Ishikawa (cell line): ENCODE measurements around the gene MYL6B.

Source experiments
- CEBPB ChIP-seq: IDR thresholded peaks from 2 replicates; pipeline ENCODE4 v1.6.1; 2012
- CREB1 ChIP-seq: IDR thresholded peaks from 2 replicates; pipeline ENCODE4 v1.6.1; 2012; ENCODE audit warnings: low read depth
- EGR1 ChIP-seq: IDR thresholded peaks from 2 replicates; pipeline ENCODE4 v1.6.1; 2012
- EP300 ChIP-seq: IDR thresholded peaks from 2 replicates; pipeline ENCODE4 v1.6.1; 2012; ENCODE audit warnings: borderline replicate concordance
- FOXM1 ChIP-seq: IDR thresholded peaks from 2 replicates; pipeline ENCODE4 v1.6.1; 2012; ENCODE audit warnings: low read depth, borderline replicate concordance
- MAX ChIP-seq: IDR thresholded peaks from 2 replicates; pipeline ENCODE4 v1.6.1; 2012
- NFIC ChIP-seq: IDR thresholded peaks from 2 replicates; pipeline ENCODE4 v1.6.1; 2012
- RAD21 ChIP-seq: IDR thresholded peaks from 2 replicates; pipeline ENCODE4 v1.6.1; 2012; ENCODE audit warnings: low read depth
- REST ChIP-seq: IDR thresholded peaks from 2 replicates; pipeline ENCODE4 v1.6.1; 2012; ENCODE audit warnings: low read depth, mild to moderate bottlenecking
- TAF1 ChIP-seq: IDR thresholded peaks from 2 replicates; pipeline ENCODE4 v1.6.1; 2012; ENCODE audit warnings: low read depth, mild to moderate bottlenecking
- TCF12 ChIP-seq: IDR thresholded peaks from 2 replicates; pipeline ENCODE4 v1.6.1; 2012; ENCODE audit warnings: low read depth
- TEAD4 ChIP-seq: IDR thresholded peaks from 2 replicates; pipeline ENCODE4 v1.6.1; 2012
- USF1 ChIP-seq: IDR thresholded peaks from 2 replicates; pipeline ENCODE4 v1.6.1; 2012
- YY1 ChIP-seq: IDR thresholded peaks from 2 replicates; pipeline ENCODE4 v1.6.1; 2012; ENCODE audit warnings: low read depth
- ZBTB7A ChIP-seq: IDR thresholded peaks from 2 replicates; pipeline ENCODE4 v1.6.1; 2012; ENCODE audit warnings: low read depth

The MYL6B gene

GRCh38 chr12:56110571-56110970 lies 41.8 kb upstream of the MYL6B start:
- TF ChIP-seq NFIC (no peak), CEBPB (no peak), TEAD4 (no peak), TCF12 (no peak), USF1 (no peak), FOXM1 (no peak), ZBTB7A (no peak), CREB1 (no peak), REST (no peak)

DNA sequence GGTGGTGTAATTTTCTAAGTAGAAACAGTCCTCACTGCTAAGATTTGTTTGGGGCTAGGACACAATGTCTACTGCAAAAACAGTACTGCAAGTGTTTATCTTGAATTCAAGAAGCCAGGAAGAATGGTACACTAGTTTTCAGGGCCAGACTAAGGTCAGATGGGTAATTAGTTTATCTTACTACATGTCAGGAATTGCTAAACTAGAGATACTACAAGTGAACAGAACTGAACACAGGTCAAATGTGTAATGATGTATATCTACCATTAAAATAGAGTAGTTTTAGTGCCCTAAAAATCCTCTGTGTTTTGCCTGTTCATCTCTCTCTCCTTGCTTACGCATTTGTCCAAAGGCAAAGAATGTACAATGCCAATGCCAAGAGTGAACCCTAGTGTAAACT lies 38.3 kb upstream of the MYL6B start:
- TF ChIP-seq EGR1 (no peak), TEAD4 (no peak), TCF12 (no peak), REST (no peak), MAX (no peak), NFIC (no peak), EP300 (no peak), CEBPB (no peak), TAF1 (no peak), ZBTB7A (no peak), RAD21 (no peak), CREB1 (no peak), FOXM1 (no peak), YY1 (no peak), USF1 (no peak)

GRCh38 chr12:56115329-56115728 lies 37.1 kb upstream of the MYL6B start:
- TF ChIP-seq ZBTB7A (no peak), CREB1 (0 out of 2 replicates have a peak, but pooled peaks have one; percentile 13)

DNA sequence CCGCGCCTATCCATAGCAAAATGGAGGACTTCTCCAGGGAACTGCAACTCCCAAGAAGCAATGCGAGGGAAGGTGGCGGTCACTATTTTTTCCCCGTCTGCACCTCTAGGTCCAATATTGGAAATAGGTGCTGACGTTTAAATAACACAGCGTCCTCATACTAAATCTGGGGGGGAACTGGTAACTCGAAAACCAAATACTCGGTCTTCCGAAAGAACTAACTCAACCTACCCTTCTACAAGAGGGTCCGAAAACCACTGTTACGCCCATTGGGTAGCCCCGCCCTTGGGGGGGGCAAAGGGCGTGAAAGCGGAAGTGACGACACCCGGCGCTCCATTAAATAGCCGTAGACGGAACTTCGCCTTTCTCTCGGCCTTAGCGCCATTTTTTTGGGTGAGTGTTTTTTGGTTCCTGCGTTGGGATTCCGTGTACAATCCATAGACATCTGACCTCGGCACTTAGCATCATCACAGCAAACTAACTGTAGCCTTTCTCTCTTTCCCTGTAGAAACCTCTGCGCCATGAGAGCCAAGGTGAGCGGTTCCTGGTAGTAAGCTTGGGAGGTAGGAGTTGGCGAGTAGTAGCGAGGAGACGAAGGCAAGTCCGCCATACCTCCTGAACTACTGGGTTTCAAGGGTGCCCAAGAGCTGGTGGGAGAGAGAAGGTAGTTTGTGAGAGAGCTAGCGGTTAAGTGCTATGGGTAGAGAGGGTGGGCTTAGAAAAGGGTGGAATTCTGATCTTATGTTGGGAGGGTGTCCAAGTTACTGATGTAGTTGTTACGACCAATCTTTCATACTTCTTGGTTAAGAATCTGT lies 35.9 kb upstream of the MYL6B start, which contains the start of gene RPL41:
Gene RPL41 (plus strand): TSS at position 367 of the 815 bp plus-strand sequence.
- TF ChIP-seq CEBPB (no peak; the same call in 1 of the 2 replicates), TCF12 (peak; percentile 60; the same call in 1 of the 2 replicates), CREB1 (peak; percentile 92), TEAD4 (peak; percentile 33; the same call in 1 of the 2 replicates), ZBTB7A (no peak), MAX (peak; percentile 92), RAD21 (no peak), USF1 (no peak), EP300 (peak; percentile 11; the same call in 1 of the 2 replicates), YY1 (peak; percentile 89), EGR1 (peak; percentile 9; the same call in 1 of the 2 replicates), NFIC (peak; percentile 33; the same call in 1 of the 2 replicates), FOXM1 (no peak; the same call in 1 of the 2 replicates), REST (no peak), TAF1 (peak; percentile 99)
